HG02885 (cell line): ENCODE measurements around the gene SCFD2.
A peak's percentile ranks its signal among the peaks of the same experiment; 100 is the strongest.

ENCODE experiments used
- ATAC-seq: cut with Tn5 transposase; IDR thresholded peaks from one replicate; pipeline ENCODE4 v1.9.1; 2021; ENCODE audit warnings: mild to moderate bottlenecking; ENCODE audit not compliant: unreplicated experiment, poor library complexity

SCFD2 gene

DNA sequence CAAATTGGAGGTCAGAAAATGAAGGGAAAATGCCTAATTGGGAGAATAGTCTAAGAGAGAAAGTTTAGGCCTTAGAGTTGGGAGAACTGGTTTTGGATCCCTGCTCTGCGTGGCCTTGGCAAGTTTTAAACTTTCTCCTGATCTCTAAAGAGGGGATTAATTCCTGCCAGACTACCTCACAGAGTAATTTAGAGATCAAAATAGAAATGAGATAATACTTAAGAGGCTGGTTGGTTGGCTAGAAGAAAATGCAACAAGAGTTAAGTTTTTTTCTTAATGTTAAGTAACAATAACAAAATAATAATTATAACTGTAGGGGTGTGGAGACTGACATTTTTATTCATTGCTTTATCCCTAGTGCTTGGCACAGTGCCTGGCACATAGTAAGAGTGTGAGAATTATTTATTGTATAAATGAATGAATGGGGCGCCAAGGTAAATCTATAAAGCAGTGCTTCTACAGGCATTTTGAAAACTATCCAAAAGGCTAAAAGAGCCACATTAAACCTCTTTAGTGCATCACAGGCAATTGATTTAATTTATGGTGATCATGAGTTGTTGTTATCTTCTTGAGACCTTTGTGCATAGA is 343.3 kb downstream of the SCFD2 start:
- ATAC-seq, result no peak

GRCh38 chr4:53021754-53022512 is 343.9 kb downstream of the SCFD2 start:
- ATAC-seq, result no peak

DNA sequence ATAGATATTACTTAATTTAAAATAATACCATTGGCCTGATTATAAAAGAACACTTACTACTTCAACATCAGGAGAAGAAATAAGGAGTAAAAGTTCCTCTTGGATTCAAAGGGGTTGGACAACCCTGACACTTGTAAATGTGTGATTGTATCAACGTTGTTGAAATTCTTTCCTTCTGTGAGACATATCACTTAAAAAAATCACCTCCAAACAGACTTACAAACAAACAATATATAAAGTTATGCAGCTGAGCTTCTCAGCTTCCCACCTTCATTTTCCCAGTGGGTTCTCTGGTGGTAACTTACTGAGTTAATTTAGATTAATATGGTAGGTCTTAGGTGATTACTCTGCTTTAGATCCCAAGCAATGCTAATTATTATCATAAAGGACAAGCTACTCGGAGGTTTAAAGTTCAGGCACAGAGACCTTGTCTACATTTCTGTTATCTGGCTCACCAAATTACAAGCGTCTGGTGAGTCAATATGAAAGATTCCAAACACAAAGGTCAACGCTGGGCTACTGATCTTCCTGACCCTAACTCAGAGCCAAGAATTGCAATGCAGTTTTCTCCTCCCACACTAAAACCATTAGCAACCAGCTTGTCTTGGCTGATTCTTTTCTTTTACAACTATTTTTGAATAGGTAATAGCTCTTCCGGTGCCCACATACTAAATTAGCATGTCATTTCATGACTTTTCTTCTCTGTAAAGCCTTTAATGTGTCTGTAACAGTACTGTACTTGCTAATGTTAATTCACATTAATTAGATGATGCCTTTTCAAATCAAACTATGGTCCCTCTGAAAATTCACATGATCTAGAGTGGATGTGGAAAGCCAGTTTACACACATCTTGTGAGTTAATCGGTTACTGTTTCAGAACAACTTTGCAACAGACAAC is 346.1 kb downstream of the SCFD2 start:
- ATAC-seq, result no peak

- ATAC-seq, result no peak
Observed at GRCh38 chr4:53018471-53018870, 347.4 kb downstream of the SCFD2 start.

GRCh38 chr4:53016099-53016820 is 349.6 kb downstream of the SCFD2 start:
- no peak for ATAC-seq

DNA sequence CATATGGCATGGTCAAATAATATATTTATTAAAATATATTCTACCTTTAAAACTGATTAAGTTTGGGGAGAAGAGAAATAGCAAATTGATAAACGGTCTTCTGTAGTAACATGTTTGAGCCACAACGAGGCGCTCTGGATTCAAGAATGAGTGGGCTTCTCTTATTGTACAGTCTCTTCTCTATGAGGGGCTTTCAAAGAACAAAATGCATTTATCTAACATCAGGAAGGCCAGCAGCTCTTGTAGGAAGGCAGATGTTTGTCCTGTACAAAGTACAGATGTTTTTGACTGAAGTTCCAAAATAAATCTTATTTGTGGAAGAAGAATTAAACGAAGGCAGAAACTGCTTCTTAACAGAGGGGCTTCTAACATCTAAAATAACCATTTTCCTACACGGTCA is 350.2 kb downstream of the SCFD2 start:
- ATAC-seq, result no peak

GRCh38 chr4:53014881-53015280 is 351.0 kb downstream of the SCFD2 start:
- no peak for ATAC-seq

- no peak for ATAC-seq
Observed at GRCh38 chr4:53013873-53014775, 351.7 kb downstream of the SCFD2 start.

GRCh38 chr4:53012738-53013137 is 353.1 kb downstream of the SCFD2 start:
- peak; percentile 69 for ATAC-seq

- no peak for ATAC-seq
Observed at GRCh38 chr4:53011259-53011905, 354.5 kb downstream of the SCFD2 start.

DNA sequence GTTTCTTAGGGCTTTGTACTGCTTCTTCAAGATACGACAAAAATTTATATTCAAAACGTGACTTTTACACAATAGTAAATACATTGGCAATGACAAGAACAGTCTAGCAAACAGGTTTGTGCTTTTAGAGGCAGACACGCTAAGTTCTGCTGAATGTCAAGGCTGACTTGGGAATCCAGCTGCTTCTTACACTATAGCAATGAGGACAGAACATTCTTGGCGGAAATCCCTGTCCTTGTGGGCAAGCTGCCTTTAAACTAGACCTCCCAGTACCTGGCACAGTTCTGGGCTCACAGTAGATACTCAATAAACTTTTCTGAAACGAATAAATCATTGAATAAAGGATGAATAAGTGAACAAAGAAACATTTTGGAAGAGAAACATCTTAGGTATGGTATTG is 355.5 kb downstream of the SCFD2 start:
- no peak for ATAC-seq

GRCh38 chr4:53009824-53010223 is 356.0 kb downstream of the SCFD2 start:
- ATAC-seq, result peak; percentile 80

- ATAC-seq, result no peak
Observed at GRCh38 chr4:53007024-53007423, 358.8 kb downstream of the SCFD2 start.

DNA sequence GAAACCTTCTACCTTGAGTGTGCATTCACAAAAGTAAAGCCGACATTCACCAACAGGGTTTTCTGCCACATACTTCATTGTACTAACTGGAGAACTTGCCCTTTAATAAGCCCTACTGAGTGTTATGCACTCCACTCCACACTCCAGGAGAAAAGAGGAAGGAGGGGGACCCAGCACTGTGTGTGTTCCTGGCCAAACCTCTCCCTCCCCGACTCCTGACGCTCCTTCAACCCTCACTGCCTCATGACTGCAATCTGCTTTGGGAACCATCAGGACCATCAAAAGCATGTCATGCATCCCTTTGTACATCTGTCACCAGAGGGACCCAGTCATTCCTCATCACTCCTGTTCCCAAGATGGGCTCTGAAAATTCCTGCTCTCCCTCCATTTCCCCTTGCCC is 360.1 kb downstream of the SCFD2 start:
- no peak for ATAC-seq

GRCh38 chr4:53005149-53005546 is 360.7 kb downstream of the SCFD2 start:
- ATAC-seq, result no peak

DNA sequence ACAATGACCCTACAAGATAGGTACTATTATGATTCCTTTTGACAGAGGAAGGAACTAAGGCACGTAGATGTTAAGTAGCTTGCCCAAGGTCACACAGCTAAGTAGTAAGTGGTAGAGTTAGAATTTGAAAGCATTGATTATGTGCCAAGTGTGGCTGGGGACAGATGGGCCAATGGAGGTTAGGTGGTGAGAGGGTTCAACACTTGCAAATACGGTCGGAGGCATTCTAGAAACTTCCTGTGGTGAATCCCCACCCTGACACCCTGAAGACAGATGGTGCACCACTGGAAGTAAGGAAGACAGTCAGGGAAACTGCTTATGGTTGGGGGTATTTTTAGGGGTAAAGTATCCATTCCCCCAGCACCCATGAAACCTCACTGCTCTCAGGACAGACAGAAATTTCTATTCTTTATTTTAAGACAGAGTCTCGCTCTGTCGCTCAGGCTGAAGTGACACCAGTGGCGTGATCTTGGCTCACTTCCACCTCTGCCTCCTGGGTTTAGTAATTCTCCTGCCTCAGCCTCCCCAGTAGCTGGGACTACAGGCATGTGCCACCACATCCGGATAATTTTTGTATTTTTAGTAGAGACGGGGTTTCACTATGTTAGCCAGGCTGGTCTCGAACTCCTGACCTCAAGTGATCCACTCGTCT is 361.2 kb downstream of the SCFD2 start:
- no peak for ATAC-seq

DNA sequence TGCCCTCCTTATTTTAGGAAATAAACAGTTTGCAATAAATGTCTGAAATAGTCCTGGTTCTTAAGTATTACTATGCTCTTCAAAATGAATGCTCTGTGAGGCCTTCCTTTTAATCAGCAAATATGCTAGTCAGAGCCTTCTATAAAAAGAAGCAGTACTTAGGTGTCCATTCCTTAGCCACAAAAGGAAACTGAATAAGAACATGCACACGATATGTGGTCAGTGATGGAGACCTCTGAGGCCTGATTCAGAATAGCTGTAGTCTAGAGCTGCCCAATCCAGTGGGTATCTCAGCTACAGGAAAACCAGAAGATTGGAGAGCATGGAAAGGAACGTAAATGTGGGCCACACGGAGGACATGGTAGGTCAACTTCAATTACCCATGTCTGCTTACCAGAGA is 361.9 kb downstream of the SCFD2 start:
- no peak for ATAC-seq

DNA sequence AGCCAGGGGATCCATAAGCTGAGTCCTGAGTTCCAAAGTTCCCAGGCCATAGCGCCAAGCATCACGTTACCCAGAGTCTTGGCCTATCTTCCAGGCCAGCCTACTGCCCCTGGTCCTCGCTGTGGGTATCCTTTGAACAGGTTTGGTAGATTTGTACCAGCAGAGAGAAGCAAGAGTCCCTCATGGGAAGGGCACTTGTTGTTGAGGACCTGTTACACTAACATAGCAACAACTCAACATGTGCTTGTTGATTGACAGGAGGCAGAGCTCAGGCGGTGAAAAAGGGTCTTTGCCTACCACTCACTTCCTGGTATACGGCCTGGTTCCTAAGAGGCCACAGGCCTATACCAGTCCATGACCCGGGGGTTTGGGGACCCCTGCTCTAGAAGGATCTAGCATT is 365.3 kb downstream of the SCFD2 start:
- no peak for ATAC-seq

GRCh38 chr4:52999626-53000025 is 366.2 kb downstream of the SCFD2 start:
- ATAC-seq, result no peak
